ENCODE measurements around the gene PATE3.

- TF ChIP-seq CTCF (conservative IDR thresholded peaks at IDR 0.05) (no peak), EZH2 (IDR thresholded peaks at IDR 0.05; ENCODE audit: low read depth) (no peak)
Measured at GRCh38 chr11:125833016-125833415, 45.1 kb downstream of the PATE3 start, which contains the start of gene PATE4.
